NCI-H2081 treated with DMSO at 0.1 percent for 48 hours (cell line): ENCODE results near the gene TMEM101.
"Not testable (repeated sequence)": the region's sequence is repeated elsewhere in the genome, so short reads cannot be mapped to it uniquely, and the experiment has no call there.

ENCODE experiments used
- DNase-seq: peaks from one replicate; lab custom pipeline; 2025; lab: John Stamatoyannopoulos, UW

Gene TMEM101

GRCh38 chr17:44023545-44024270, 8.9 kb upstream of the TMEM101 start:
- no peak for DNase-seq

GRCh38 chr17:44022246-44022645, 7.5 kb upstream of the TMEM101 start:
- no peak for DNase-seq

GRCh38 chr17:44021227-44021626, 6.5 kb upstream of the TMEM101 start:
- DNase-seq: not testable (repeated sequence)

- no peak for DNase-seq
These were observed 678 bp downstream of the TMEM101 start for GRCh38 chr17:44014133-44014436.

GRCh38 chr17:44012874-44013273, 1.9 kb downstream of the TMEM101 start:
- no peak for DNase-seq

GRCh38 chr17:44012391-44012790, 2.4 kb downstream of the TMEM101 start:
- DNase-seq: no peak

- no peak for DNase-seq
These were observed 2.9 kb downstream of the TMEM101 start for GRCh38 chr17:44011876-44012275.

GRCh38 chr17:44010966-44011647, 3.7 kb downstream of the TMEM101 start:
- DNase-seq: no peak

- DNase-seq: no peak
These were observed 6.4 kb downstream of the TMEM101 start for GRCh38 chr17:44008205-44008909.

- no peak for DNase-seq
These were observed 7.2 kb downstream of the TMEM101 start for GRCh38 chr17:44007346-44008204.

- DNase-seq: no peak
These were observed 8.0 kb downstream of the TMEM101 start for GRCh38 chr17:44006598-44007345.

- no peak for DNase-seq
These were observed 8.5 kb downstream of the TMEM101 start for GRCh38 chr17:44006272-44006597.

GRCh38 chr17:44005527-44006271, 9.1 kb downstream of the TMEM101 start:
- no peak for DNase-seq

GRCh38 chr17:44004761-44005526, 9.8 kb downstream of the TMEM101 start:
- no peak for DNase-seq

- DNase-seq: no peak
These were observed 10.5 kb downstream of the TMEM101 start, which contains the start of gene NAGS for GRCh38 chr17:44004077-44004760. TSS of gene NAGS (plus strand) at chr17:44004622. CDS start at chr17:44004664, 42 bp downstream.

- no peak for DNase-seq
These were observed 12.5 kb downstream of the TMEM101 start for GRCh38 chr17:44002141-44002848.

GRCh38 chr17:44001461-44001920, 13.3 kb downstream of the TMEM101 start:
- DNase-seq: no peak

GRCh38 chr17:44000871-44001460, 13.8 kb downstream of the TMEM101 start:
- DNase-seq: no peak
